GM06990 (cell line): ENCODE results near the gene RSPH9.

Experiments used
- DNase-seq: peaks from one replicate; pipeline ENCODE4 v3.0.0-alpha.2; 2011; ENCODE audit not compliant: insufficient read length; ENCODE audit errors: extremely low read depth
- H3K27me3 ChIP-seq: replicated peaks from 2 replicates; pipeline ENCODE4 v1.6.0; 2011; ENCODE audit warnings: low read length; ENCODE audit not compliant: control insufficient read depth, insufficient read depth
- H3K36me3 ChIP-seq: 2 replicates; pipeline ENCODE4 v1.5.1; 2011; ENCODE audit warnings: low read length; ENCODE audit not compliant: control insufficient read depth, insufficient read depth
- H3K4me3 ChIP-seq: replicated peaks from 2 replicates; pipeline ENCODE4 v1.5.1; 2011; ENCODE audit warnings: low read depth, mild to moderate bottlenecking, control low read depth, low read length
- CTCF ChIP-seq: IDR thresholded peaks from 2 replicates; pipeline ENCODE4 v1.5.1; 2011; ENCODE audit warnings: low read length, control low read depth, mild to moderate bottlenecking, inconsistent platforms; ENCODE audit not compliant: insufficient read depth, poor library complexity, severe bottlenecking

The RSPH9 gene

GRCh38 chr6:43668151-43669028 lies 23.6 kb downstream of the RSPH9 start:
- TF ChIP-seq CTCF: peak; percentile 74
- DNase-seq: peak; percentile 78
- peaks cover 14% of the 10 kb centered on the region for H3K36me3 ChIP-seq
- H3K27me3 ChIP-seq: no peaks in the 10 kb centered on the region
- H3K4me3 ChIP-seq: no peak overlapping the region

- no peak for DNase-seq
Measured at GRCh38 chr6:43669050-43669921, 24.4 kb downstream of the RSPH9 start.

DNA sequence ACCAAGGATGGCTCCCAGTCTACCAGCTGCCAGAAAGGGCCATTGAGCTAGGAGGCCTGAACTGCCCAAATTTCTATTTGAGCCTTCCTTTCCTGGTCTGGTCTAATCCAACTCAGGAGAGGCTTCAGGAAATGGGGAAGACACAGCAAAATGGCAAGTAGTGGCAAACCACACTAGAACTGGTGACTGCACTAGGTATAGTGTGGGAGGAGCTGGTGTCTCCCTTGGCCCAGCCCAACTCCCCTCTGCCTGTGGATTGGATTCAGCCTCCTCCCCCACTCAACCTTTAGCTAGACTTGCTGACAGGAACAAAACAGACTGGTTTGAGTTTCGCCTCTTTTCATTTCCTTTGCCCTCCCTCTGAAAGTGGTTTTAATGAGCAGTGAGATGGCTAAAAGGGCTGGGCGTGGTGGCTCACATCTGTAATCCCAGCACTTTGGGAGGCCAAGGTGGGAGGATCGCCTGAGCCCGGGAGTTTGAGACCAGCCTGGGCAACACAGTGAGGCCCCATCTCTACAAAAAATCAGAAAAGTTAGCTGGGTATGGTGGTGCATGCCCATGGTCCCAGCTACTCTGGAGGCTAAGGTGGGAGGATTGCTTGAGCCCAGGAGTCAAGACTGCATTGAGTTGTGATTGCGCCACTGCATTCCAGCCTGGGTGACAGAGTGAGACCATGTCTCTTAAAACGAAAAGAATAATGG lies 25.2 kb downstream of the RSPH9 start:
- DNase-seq: no peak
- Histone ChIP-seq H3K27me3 (no peaks in the 10 kb centered on the region), H3K36me3 (peaks cover 22% of the 10 kb centered on the region), H3K4me3 (no peak overlapping the region)
- TF ChIP-seq CTCF: no peak

More at GRCh38 chr6:43669050-43669921, 24.4 kb downstream of the RSPH9 start:
- no peaks in the 10 kb centered on the region for H3K27me3 ChIP-seq
- no peak overlapping the region for H3K4me3 ChIP-seq
- H3K36me3 ChIP-seq: peaks cover 18% of the 10 kb centered on the region
- TF ChIP-seq CTCF: no peak

DNA sequence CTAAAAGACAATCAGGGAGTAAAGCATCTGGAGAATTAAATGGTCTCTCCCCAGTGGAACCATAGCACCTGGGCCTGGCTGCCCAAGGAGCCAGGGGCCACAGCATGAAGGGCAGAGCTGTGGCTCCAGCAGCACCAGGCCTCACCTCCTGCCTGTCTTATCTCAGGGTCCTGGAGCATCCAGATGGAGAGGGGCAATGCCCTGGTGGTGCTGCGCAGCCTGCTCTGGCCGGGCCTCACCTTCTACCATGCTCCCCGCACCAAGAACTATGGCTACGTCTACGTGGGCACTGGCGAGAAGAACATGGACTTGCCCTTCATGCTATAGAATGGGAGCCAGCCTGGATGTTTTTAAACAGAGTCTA lies 25.8 kb downstream of the RSPH9 start:
- Histone ChIP-seq H3K36me3 (peaks cover 27% of the 10 kb centered on the region), H3K4me3 (no peak overlapping the region), H3K27me3 (no peaks in the 10 kb centered on the region)
- no peak for DNase-seq
- no peak for TF ChIP-seq CTCF

DNA sequence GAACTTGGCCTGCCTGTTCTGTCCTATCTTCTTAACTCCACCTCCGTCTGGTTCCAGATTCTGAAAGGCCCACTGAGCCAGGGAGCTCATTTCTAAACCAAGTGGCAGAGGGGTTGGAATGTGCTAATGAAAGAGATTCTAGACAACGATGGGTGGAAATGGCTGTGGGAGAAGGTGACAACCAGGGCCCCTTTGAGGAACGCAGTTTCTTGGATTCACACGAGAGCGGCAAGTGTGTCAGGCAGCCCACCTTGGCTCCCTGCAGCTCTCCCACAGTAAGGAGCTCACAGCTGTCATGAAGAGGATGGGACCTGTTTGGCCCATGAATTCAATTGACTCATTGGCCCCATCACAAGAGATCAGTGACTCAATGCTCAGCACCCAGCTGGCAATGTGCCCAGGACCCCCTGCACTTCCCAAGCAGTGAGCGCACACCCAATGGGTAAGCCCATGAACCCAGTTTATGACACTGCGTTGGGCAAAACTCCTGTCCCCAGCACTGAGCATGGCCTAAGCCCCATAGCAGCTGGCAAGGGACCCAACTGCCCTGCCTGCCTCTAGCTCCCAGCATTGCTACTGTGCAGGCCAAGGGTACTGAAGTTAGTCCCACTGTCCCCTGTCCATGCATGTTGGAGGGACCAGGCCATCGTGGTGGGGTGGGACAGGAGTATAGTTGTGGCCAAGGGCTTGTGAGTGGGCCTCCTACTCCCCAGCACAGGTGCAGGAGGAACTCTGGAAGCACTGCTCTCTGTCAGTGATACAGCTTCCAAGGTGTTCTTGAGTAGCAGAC lies 26.4 kb downstream of the RSPH9 start:
- H3K27me3 ChIP-seq: no peaks in the 10 kb centered on the region
- no peak overlapping the region for H3K4me3 ChIP-seq
- no peak for DNase-seq
- no peak for TF ChIP-seq CTCF
- peaks cover 29% of the 10 kb centered on the region for H3K36me3 ChIP-seq
